HG02943 (cell line): Measurements from ENCODE around the gene BAIAP2.
"Not testable (repeated sequence)": the region's sequence is repeated elsewhere in the genome, so short reads cannot be mapped to it uniquely, and the experiment has no call there.

Experiments
- ATAC-seq: cut with Tn5 transposase; IDR thresholded peaks from one replicate; pipeline ENCODE4 v1.9.1; 2021; ENCODE audit warnings: mild to moderate bottlenecking, low read depth, moderate library complexity; ENCODE audit not compliant: unreplicated experiment

The BAIAP2 gene

DNA sequence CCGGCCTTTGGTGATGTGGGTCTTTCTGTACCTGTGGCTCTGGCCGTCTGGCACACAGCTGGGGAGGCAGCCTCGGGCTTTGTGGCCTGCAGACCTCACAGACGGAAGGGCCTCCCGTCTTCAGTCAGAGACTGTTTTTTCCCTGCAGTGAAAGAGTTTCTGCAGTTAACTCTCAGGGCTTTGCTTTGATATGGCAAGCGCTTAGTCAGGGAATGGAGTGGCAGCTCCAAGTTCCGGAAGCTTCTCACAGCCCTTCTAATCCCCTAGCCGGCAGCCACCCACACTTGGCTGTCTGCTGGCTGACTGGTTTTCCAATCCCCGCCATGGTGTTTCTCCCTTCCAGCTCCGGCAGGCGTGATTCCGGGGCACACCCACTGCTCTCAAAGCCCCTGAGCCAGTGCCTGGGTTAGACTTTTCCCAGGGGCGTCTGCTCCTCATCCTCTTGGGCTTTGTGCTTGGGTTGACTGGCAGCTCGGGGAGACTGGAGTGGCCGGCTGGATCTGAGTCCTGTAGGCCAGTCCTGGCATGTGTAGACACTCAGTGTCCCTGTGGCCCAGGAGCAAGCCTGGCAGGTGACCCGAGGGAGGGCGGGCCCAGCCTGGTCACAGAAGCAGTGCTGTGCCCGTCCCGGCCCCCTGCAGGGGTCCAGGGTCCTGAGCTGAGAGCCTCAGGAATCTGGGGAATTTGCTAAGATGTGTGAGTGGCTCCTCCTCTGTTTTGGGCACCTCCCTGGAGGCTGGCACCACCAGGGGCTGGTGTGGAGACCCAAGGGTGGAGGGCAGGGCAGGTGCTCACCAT is 29.9 kb downstream of the BAIAP2 start:
- ATAC-seq, result no peak

GRCh38 chr17:81065500-81065899 is 30.5 kb downstream of the BAIAP2 start:
- no peak for ATAC-seq

DNA sequence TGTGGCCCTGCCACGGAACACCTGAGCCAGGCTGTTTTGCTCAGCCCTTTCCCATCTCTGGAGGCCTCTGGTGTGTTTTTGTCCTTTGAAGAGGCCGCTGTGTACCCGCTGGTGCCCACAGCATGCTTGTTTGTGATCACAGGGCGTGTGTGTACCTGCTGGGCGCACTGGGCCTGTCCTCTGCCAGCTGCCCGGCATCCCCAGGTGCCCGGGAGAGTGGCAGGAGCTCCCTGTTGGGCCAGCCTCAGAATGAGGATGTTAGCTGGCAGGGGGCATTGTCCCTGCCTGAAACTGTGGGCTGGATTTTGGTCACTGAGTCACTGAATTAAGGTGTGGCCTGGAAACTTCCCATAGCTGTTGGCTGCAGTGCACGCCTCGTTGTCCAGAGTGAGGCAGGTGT is 31.1 kb downstream of the BAIAP2 start:
- ATAC-seq, result no peak

DNA sequence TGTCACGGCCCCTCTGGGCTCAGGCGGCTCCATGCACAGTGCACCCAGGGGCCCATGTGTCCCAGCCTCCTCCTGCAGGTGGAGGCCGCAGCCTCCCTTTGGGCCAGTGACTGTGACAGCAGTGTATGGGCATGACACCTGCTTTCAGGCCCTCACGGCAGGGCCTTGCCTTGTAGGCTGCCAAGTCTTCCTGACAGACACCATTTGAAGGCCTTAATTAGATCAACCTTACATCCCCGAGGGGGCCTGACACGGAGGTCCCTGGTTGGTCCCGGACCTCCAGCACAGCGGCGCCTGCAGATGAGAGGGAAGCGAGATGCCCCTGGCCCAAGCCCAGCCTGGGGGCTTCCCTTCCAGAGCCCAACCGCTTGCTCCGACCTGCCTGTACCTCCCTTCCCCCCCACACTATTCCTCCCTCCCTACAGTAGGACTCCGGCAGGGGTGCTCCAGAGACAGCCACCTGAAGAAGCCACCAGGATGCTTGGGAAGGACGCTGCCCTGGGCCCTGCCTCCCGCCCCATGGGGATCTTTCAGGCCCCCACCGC is 31.9 kb downstream of the BAIAP2 start:
- no peak for ATAC-seq

- ATAC-seq, result no peak
These were observed 32.5 kb downstream of the BAIAP2 start for GRCh38 chr17:81067391-81067811.

DNA sequence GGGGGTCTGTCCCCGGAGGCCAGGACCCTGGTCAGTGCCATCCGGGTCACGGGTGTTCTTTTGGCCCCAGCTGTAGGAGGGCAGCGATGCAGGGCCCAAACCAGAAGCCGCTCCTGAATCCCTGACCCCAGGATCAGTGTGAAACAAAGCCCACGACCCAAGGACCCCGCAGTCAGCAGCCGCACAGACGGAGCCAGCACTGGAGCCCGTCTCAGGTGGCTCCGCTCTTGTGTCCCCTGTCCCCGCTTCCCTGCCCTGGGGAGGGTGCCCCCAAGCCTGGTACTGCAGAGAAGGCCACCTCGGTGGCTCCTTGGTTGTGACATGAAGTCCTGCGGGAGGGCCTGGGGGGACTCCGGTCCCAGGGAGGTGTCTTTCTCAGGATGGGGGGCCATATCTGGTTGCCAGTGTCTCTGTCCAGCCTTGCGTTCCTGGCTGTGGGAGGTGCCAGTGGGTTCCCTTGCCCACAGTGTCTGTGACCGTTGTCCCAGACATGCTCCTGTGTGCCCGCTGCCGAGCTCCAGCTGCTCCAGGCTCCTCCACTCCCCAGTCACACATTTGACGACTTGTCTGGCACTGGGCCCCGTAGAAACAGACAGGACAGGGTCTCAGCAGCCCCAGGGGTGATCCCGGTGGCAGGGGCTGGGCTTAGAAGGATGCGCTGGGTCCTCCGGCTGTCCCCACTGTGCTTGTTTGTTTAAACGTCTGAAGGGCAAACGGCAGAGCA is 33.6 kb downstream of the BAIAP2 start:
- no peak for ATAC-seq

DNA sequence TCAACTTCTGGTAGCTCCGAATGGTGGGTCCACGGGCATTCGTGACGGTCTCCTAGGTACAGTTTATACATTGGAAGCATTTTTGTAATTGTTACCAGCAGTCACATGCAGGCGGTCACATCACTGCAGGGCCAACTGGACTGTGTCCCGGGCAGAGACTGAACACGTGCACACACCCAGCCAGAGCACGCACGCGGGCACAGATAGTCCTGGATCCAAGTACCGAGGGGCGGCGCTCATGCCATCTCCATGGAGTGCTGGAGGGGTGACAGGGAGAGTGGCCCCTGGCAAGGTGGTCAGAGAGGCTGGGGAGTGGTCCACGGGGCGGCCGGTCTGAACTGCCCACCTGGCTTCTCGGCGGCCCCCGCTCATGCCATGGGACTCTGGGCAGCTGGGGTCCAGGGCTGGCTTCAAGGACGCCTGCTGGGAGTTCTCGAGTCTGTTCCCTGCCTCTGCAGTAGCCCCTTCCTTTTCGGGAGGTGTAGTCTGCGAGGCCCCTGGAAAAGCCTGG is 34.2 kb downstream of the BAIAP2 start:
- no peak for ATAC-seq

GRCh38 chr17:81070541-81071246 is 35.7 kb downstream of the BAIAP2 start:
- ATAC-seq, result no peak

GRCh38 chr17:81071761-81072741 is 37.1 kb downstream of the BAIAP2 start:
- no peak for ATAC-seq

DNA sequence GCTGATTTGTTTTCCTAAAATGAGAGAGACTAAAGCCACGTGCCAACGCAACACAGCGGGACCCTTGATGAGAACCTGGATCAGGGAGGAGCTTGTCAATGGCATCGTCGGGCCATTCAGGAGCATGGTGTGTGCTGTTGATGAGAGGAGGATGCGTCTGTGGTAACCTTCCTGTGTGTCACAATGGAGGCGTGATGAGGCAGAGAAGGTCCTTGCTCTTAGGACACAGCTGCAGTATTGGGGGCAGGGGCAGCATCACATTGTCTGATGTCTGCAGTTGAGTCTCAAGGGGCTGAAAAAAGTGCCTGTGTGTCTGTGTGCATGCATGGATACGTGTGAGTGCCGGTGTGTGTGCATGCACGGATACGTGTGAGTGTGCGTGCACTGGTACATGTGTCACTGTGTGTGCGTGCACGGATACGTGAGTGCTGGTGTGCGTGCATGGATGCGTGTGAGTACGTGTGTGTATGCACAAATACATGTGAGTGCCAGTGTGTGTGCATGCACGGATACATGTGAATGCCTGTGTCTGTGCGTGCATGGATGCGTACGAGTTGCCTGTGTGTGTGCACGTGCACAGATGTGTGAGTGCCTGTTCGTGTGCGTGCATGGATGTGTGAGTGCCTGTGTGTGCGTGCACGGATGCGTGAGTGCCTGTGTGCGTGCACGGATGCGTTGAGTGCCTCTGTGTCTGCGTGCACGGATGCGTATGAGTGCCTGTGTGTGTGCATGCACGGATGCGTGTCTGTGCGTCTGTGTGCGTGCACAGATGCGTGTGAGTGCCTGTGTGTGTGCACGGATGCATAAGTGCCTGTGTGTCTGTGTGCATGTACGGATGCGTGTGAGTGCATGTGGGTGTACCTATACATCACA is 39.3 kb downstream of the BAIAP2 start:
- no peak for ATAC-seq

DNA sequence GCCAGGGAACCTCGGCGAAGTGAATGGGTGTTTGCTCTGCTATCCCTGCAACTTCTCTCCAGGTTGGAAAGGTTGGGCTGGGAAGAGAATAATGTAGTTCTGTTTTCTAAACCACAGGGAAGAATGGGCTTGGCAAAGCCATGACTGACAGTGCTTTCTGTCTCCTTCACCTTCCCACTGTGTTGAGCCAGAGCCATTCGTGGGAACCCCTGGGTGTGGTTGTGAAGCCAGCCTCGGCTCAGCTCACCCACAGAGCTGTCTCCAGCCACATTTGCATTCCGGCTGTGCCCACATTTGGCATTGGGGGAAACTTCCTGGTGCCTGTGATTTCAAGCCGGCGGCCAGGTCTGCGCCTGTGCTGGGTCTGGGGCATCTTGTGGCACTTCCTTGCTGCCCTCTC is 39.9 kb downstream of the BAIAP2 start:
- no peak for ATAC-seq

GRCh38 chr17:81075307-81075706 is 40.4 kb downstream of the BAIAP2 start:
- no peak for ATAC-seq

- ATAC-seq, result no peak
These were observed 41.3 kb downstream of the BAIAP2 start for GRCh38 chr17:81076141-81076679.

DNA sequence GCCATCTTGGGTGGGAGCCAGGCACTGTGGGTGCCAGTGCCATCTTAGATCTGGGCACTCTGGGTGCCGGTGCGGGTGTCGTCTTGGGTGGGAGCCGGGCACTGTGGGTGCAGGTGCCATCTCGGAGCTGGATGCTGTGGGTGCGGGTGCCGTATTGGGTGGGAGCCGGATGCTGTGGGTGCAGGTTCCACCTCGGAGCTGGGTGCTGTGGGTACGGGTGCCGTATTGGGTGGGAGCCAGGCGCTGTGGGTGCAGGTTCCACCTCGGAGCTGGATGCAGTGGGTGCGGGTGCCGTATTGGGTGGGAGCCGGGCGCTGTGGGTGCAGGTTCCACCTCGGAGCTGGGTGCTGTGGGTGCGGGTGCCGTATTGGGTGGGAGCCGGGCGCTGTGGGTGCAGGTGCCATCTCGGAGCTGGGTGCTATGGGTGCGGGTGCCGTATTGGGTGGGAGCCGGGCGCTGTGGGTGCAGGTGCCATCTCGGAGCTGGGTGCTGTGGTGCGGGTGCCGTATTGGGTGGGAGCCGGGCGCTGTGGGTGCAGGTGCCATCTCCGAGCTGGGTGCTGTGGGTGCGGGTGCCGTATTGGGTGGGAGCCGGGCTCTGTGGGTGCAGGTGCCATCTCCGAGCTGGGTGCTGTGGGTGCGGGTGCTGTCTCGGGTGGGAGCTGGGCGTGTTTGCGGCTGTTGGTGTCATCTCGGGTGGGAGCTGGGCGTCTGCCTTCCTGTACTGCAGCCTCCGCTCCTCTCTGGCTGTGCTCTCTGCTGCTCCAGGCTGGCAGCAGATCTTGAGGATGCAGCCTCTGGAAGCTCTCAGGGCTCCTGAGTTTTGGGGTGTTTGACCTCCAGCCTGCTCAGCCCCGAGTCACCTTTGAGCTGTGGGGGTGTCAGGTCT is 43.3 kb downstream of the BAIAP2 start:
- ATAC-seq, result not testable (repeated sequence)

DNA sequence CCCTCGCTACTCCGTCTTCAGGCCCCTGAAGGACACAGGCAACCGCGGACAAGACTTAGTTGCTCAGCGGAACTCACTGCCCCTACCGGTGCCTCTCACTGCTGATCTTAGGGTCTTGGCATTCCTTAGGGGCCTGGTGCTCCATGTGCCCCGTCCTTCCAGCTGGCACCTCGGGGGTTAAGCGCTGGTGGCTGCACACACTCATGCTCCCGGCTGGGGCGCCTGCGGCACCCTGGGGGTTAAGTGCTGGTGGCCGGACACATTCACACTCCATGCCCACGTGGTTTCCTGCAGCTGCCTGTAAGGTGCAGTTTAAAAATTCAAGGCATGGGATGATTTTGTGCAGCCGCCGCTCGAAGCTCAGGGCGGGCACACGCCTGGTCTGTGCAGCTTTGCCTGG is 45.1 kb downstream of the BAIAP2 start:
- ATAC-seq, result no peak

GRCh38 chr17:81081222-81082176 is 46.5 kb downstream of the BAIAP2 start:
- no peak for ATAC-seq
